Loucy (cell line): Measurements from ENCODE around the gene PHF21B.

ENCODE experiments used
- CTCF ChIP-seq: fragments of 200-600 bp; sonication (generic); conservative IDR thresholded peaks from 2 replicates; pipeline ENCODE4 v1.5.1; 2014; ENCODE audit warnings: mild to moderate bottlenecking, antibody characterized with exemption, low read length
- EZH2phosphoT487 ChIP-seq: fragments of 200-600 bp; IDR thresholded peaks from 2 replicates; pipeline ENCODE4 v1.6.1; 2018; ENCODE audit warnings: antibody characterized with exemption, mild to moderate bottlenecking, moderate library complexity, borderline replicate concordance

GRCh38 chr22:44915441-44915840, 94.4 kb downstream of the PHF21B start:
- TF ChIP-seq CTCF (no peak), EZH2phosphoT487 (no peak)
